HepG2 (cell line): ENCODE results near the gene SLCO4A1. TPM values are rescaled to one million over a fixed set of nuclear protein-coding genes. Genes with fewer than 3 reads are reported as not detected.

ENCODE experiments used
- ATAC-seq: fragments of 200-7000 bp; cut with Tn5 transposase; 3 replicates; pipeline ENCODE4 v1.9.1; 2020; ENCODE audit warnings: mild to moderate bottlenecking, moderate library complexity
- BruUV-seq: library from RNA; stranded (reverse); fragments of 400-500 nt; replicated peaks from 2 replicates; lab custom pipeline; 2021; lab: Mats Ljungman, UMichigan
- CTCF ChIA-PET: fragments of 300-600 bp; formaldehyde crosslinking; extraction: SDS; loops from one replicate; lab custom pipeline; 2021; ENCODE audit warnings: low total read pairs, inconsistent platforms, low intra/inter-chr PET ratio; lab: Yijun Ruan, JAX
- POLR2A ChIA-PET: fragments of 350-600 bp; sonication (Branson Sonifier 250); formaldehyde crosslinking; loops from one replicate; lab custom pipeline; 2020; ENCODE audit warnings: antibody characterized with exemption, inconsistent platforms; lab: Yijun Ruan, JAX
- DNase-seq: peaks from one replicate; pipeline ENCODE4 v3.0.0-alpha.2; 2015; ENCODE audit warnings: low spot score
- FAIRE-seq: peaks from 3 replicates; lab custom pipeline; 2011; peaks lifted over from hg19 to GRCh38; lab: Jason Lieb, UNC
- H2AFZ ChIP-seq: one replicate; pipeline ENCODE4 v1.6.1; 2011; ENCODE audit warnings: low read length, inconsistent platforms
- H3K27ac ChIP-seq: fragments of 300-600 bp; 3 replicates; pipeline ENCODE4 v1.8.0; 2011; ENCODE audit warnings: mixed run types, mild to moderate bottlenecking, mixed read lengths, low read length, inconsistent platforms; ENCODE audit not compliant: insufficient read depth; ENCODE audit errors: extremely low read length
- H3K27me3 ChIP-seq, 2 experiments: fragments of 200-600 bp in 1 of 2; 2 replicates in 1 of 2; 3 replicates in 1 of 2; pipeline versions ENCODE4 v1.6.0 to v1.8.0; 2011; ENCODE audit warnings: low read length in 2 of 2, mild to moderate bottlenecking in 2 of 2, moderate library complexity in 2 of 2, inconsistent platforms in 1 of 2; ENCODE audit not compliant: insufficient read depth in 2 of 2, control insufficient read depth in 1 of 2
- H3K36me3 ChIP-seq, 2 experiments: fragments of 200-600 bp in 1 of 2; replicated peaks in 1 of 2; 2 replicates in 1 of 2; 3 replicates in 1 of 2; pipeline versions ENCODE4 v1.5.1 to v1.8.0; 2011; ENCODE audit warnings: low read length in 2 of 2, inconsistent platforms in 1 of 2; ENCODE audit not compliant: insufficient read depth in 2 of 2, control insufficient read depth in 1 of 2
- H3K4me1 ChIP-seq: 2 replicates; pipeline ENCODE4 v1.5.1; 2012; ENCODE audit warnings: low read length, inconsistent platforms; ENCODE audit not compliant: insufficient read depth
- H3K4me2 ChIP-seq: 2 replicates; pipeline ENCODE4 v1.6.0; 2011; ENCODE audit warnings: low read depth, low read length, inconsistent platforms
- H3K4me3 ChIP-seq, 3 experiments: fragments of 200-600 bp in 1 of 3; sonication (generic), shearing (Covaris generic) in 1 of 3; replicated peaks in 1 of 3; 2 replicates each; pipeline ENCODE4 v1.5.1; 2011 to 2016; ENCODE audit warnings: low read length in 3 of 3, inconsistent platforms in 2 of 3, low read depth in 2 of 3, mild to moderate bottlenecking in 2 of 3, control low read depth in 1 of 3, mixed read lengths in 1 of 3; ENCODE audit not compliant: insufficient read depth in 1 of 3
- H3K79me2 ChIP-seq: one replicate; pipeline ENCODE4 v1.6.1; 2011; ENCODE audit warnings: low read length, inconsistent platforms; ENCODE audit not compliant: insufficient read depth
- H3K9ac ChIP-seq: 2 replicates; pipeline ENCODE4 v1.6.0; 2011; ENCODE audit warnings: mild to moderate bottlenecking, low read depth, low read length, inconsistent platforms; ENCODE audit not compliant: insufficient read depth
- H3K9me3 ChIP-seq: 2 replicates; pipeline ENCODE4 v1.5.1; 2012; ENCODE audit warnings: mild to moderate bottlenecking, low read length
- H4K20me1 ChIP-seq: 2 replicates; pipeline ENCODE4 v1.6.0; 2011; ENCODE audit warnings: inconsistent platforms, mild to moderate bottlenecking, low read length, moderate library complexity; ENCODE audit not compliant: insufficient read depth
- ASH2L ChIP-seq: fragments of 300-600, 200-600 bp; sonication (generic); IDR thresholded peaks from 2 replicates; pipeline ENCODE4 v1.7.0; 2017; ENCODE audit warnings: low read depth, mild to moderate bottlenecking, moderate library complexity, mixed read lengths, low read length; ENCODE audit not compliant: insufficient read length
- CSRNP1 ChIP-seq: sonication (generic); formaldehyde crosslinking; IDR thresholded peaks from 2 replicates; pipeline ENCODE4 v1.8.1; 2023; ENCODE audit warnings: mild to moderate bottlenecking, missing genetic modification reagents
- KAT8 ChIP-seq: IDR thresholded peaks from 2 replicates; pipeline ENCODE4 v1.6.1; 2016; ENCODE audit warnings: missing genetic modification reagents, missing compliant biosample characterization
- NFIB ChIP-seq: sonication (generic); formaldehyde crosslinking; IDR thresholded peaks from 2 replicates; pipeline ENCODE4 v1.9.0; 2021; ENCODE audit warnings: missing genetic modification reagents, mild to moderate bottlenecking, borderline replicate concordance
- RXRA ChIP-seq: sonication (generic); formaldehyde crosslinking; IDR thresholded peaks from 2 replicates; pipeline ENCODE4 v1.5.1; 2020; ENCODE audit warnings: missing genetic modification reagents
- SUZ12 ChIP-seq: fragments of 150-350 bp; IDR thresholded peaks from 2 replicates; pipeline ENCODE4 v1.6.1; 2014; ENCODE audit warnings: low read depth, low read length
- ZNF607 ChIP-seq: sonication (generic); formaldehyde crosslinking; IDR thresholded peaks from 2 replicates; pipeline ENCODE4 v1.5.1; 2020; ENCODE audit warnings: missing genetic modification reagents, mild to moderate bottlenecking, borderline replicate concordance
- ZNF672 ChIP-seq: sonication (generic); formaldehyde crosslinking; IDR thresholded peaks from 2 replicates; pipeline ENCODE4 v1.8.1; 2022; ENCODE audit warnings: missing genetic modification reagents
- WGBS: methylation state at CpG from one replicate; pipeline ENCODE4 v1.1.6; 2017; ENCODE audit warnings: low lambda C conversion rate; 5-methylcytosine and 5-hydroxymethylcytosine counted together
- in situ Hi-C: cut with HindIII; loops from 2 replicates; pipeline ENCODE4 v1.10.0; 2017; ENCODE audit warnings: low pct_unique_long_range_greater_than_20kb; ENCODE audit not compliant: extremely low pct_ligation_motif_present
- intact Hi-C: fragments of 100-400 bp; cut with micrococcal nuclease; formaldehyde crosslinking; loops from one replicate; pipeline ENCODE4 v1.10.0; 2022; ENCODE audit not compliant: unreplicated experiment
- polyA plus RNA-seq, 8 experiments: library from polyadenylated mRNA; depleted of rRNA in 3 of 8; stranded (reverse) in 7 of 8; unstranded in 1 of 8; fragments of >200 nt; fragmentation: Illumina TruSeq in 4 of 8; extraction: Trizol in 4 of 8; gene quantifications; 2 replicates each; pipeline versions ENCODE4 v1.2.1 to v1.2.3, GENCODE V29; 2011 to 2016; ENCODE audit warnings: low read depth in 4 of 8, missing spikeins in 1 of 8, mixed read lengths in 1 of 8; ENCODE audit not compliant: insufficient read depth in 1 of 8
- total RNA-seq, 5 experiments: library from RNA; depleted of rRNA; stranded (reverse); fragments of >200 nt; fragmentation: Illumina TruSeq; extraction: Trizol; gene quantifications; 2 replicates each; pipeline ENCODE4 v1.2.3, GENCODE V29; 2016; ENCODE audit warnings: low read depth in 1 of 5
- TF ChIP-seq, protein P1 (sequence below): sonication (generic); formaldehyde crosslinking; IDR thresholded peaks from 2 replicates; pipeline ENCODE4 v1.4.0; 2020; ENCODE audit warnings: missing genetic modification reagents

SLCO4A1 gene
- total and polyA plus RNA-seq, 2 of the 13 experiments (the other 11 are each of a cell fraction or from before 2014, with no cell fraction given), result 55.5 to 112 TPM

DNA sequence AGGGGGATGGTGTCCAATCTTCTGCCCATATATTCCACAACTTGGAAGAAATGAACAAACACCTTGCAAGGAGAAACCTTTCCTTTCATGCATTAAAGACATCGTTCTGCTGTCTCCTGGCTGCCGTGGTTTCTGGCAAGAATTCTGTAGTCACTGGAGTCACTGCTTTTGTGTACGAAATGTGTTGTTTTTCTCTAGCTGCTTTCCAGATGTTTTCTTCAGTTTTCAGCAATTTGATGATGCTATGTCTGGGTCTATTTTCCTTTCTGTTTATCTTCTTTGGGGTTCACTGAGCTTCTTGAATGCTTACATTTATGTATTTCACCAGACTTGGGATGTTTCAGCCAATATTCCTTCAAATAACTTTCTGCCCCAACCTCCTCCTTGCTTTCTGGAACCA, 40.6 kb upstream of the SLCO4A1 start:
- no peak for ATAC-seq
- 7% methylated on average over 3 of the region's 3 CpGs for WGBS
- Histone ChIP-seq H2AFZ (no peak overlapping the region), H3K79me2 (no peaks in the 10 kb centered on the region), H3K9ac (no peak overlapping the region), H3K36me3 (no peaks in the 10 kb centered on the region), H3K9me3 (no peaks in the 10 kb centered on the region), H3K4me3 (no peak overlapping the region)
- POLR2A ChIA-PET, result no interaction called here
- intact Hi-C loops, result no loop called here
- BruUV-seq, result no TSS peak
- no peak for TF ChIP-seq RXRA (CRISPR knock-in tag)
- no peak for TF ChIP-seq SUZ12
- TF ChIP-seq ZNF607 (CRISPR knock-in tag), result no peak
- TF ChIP-seq, protein P1, sequence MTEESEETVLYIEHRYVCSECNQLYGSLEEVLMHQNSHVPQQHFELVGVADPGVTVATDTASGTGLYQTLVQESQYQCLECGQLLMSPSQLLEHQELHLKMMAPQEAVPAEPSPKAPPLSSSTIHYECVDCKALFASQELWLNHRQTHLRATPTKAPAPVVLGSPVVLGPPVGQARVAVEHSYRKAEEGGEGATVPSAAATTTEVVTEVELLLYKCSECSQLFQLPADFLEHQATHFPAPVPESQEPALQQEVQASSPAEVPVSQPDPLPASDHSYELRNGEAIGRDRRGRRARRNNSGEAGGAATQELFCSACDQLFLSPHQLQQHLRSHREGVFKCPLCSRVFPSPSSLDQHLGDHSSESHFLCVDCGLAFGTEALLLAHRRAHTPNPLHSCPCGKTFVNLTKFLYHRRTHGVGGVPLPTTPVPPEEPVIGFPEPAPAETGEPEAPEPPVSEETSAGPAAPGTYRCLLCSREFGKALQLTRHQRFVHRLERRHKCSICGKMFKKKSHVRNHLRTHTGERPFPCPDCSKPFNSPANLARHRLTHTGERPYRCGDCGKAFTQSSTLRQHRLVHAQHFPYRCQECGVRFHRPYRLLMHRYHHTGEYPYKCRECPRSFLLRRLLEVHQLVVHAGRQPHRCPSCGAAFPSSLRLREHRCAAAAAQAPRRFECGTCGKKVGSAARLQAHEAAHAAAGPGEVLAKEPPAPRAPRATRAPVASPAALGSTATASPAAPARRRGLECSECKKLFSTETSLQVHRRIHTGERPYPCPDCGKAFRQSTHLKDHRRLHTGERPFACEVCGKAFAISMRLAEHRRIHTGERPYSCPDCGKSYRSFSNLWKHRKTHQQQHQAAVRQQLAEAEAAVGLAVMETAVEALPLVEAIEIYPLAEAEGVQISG (CRISPR knock-in tag), result no peak
- no peak for TF ChIP-seq CSRNP1 (CRISPR knock-in tag)
- TF ChIP-seq ZNF672 (CRISPR knock-in tag), result no peak
- no peak for TF ChIP-seq ASH2L
- no peak for TF ChIP-seq NFIB (CRISPR knock-in tag)
- no peak for TF ChIP-seq KAT8 (CRISPR knock-in tag)
- TF ChIP-seq, all 625 proteins: peak for 0
- Histone ChIP-seq H3K27ac (no peak overlapping the region), H3K27me3 (peaks cover 42 to 94% of the 10 kb centered on the region in 2 experiments), H4K20me1 (no peaks in the 10 kb centered on the region), H3K4me1 (peaks cover 9% of the 10 kb centered on the region), H3K4me2 (no peak overlapping the region)
- in situ Hi-C loops, result no loop called here
- DNase-seq, result no peak
- CTCF ChIA-PET, result no interaction called here
- FAIRE-seq, result no peak
